ENCODE results near the gene CLIP4. TPM values are rescaled to one million over a fixed set of nuclear protein-coding genes. Genes with fewer than 3 reads are reported as not detected.

The CLIP4 gene
- polyA plus RNA-seq, 1 experiment = 38.8 TPM

DNA sequence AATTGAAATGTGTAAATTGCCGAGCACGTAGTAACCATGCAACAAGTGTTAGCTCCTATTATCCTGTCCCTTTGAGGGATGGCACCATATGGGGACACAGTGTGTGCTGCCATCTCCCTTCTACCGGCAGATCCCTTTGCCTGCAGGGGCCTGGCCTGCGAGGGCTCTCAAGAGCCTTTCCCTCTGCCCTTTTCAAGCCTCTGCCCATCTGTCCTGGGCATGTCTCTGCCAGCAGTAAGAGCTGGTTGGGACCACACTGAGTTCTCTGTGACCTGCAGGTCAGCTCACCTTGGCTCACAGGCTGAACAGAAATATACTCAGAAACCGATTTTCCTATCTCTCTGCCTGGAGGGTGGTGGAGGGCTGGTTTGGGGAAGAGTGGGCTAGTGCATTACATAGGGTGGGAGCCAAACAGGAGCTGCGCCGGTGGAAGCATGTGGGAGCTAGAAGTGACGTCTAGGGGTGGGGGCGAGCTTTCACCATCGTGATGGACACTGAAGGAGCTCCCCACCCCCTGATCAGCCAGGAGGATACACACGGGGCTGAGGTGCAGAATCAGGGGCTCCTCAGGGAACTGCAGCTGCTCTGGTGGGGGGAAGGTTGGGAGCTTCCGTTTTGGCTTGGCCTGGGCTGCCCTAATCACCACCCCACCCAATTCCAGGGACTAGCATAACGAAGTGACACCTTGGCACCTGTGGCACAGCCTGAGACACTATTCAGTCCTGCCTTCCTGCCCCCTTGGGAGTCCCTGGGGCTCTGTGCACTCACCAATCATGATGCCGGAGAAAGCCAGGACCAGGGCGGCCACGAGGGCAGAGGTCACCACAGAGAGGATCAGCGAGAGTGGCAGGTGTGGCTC is 109.7 kb downstream of the CLIP4 start:
- H3K4me3 ChIP-seq (ENCODE audit: low read depth, low read length) = no peak overlapping the region
- no peak for DNase-seq (ENCODE audit: low read depth)
- CTCF ChIA-PET = interaction anchor here (0.8 to 3.3 kb wide), 3 partner anchors 10 to 616 kb away, joined by 3 to 9 read pairs (median 7); no protein-coding TSS in a partner anchor
- H3K36me3 ChIP-seq (ENCODE audit: control insufficient read depth, insufficient read depth, low read length) = no peaks in the 10 kb centered on the region
- peaks cover 5% of the 10 kb centered on the region for H3K27me3 ChIP-seq (ENCODE audit: control insufficient read depth, insufficient read depth, low read length)
- POLR2A ChIA-PET = no interaction called here
- no peak for TF ChIP-seq CTCF (IDR thresholded peaks at IDR 0.05; ENCODE audit: insufficient read depth, low read depth, low read length)

DNA sequence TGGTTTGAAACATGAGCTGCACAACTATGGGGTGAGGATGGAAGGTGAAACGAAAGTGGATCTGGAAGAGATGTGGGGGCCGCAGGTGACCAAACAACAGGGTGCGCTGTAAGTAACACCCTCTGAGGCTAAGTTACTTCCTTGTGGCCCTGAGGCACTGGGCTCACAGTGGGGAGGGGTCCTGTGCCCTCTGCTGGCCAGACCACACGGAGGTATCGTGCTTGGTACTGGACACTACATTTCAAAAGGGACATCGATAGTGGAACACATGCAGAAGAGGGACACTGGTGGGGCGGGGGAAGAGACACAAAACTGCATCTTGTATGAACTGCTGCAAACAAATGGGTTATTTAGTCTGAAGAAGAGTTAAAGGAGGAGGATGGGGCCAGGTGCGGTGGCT is 110.6 kb downstream of the CLIP4 start:
- no peak for DNase-seq (ENCODE audit: low read depth)
- CTCF ChIA-PET = interaction anchor here (3.3 kb wide), 1 partner anchor 13 kb away, joined by 9 read pairs; no protein-coding TSS in a partner anchor
- peaks cover 8% of the 10 kb centered on the region for H3K27me3 ChIP-seq (ENCODE audit: control insufficient read depth, insufficient read depth, low read length)
- no peak for TF ChIP-seq CTCF (IDR thresholded peaks at IDR 0.05; ENCODE audit: insufficient read depth, low read depth, low read length)
- H3K4me3 ChIP-seq (ENCODE audit: low read depth, low read length) = no peak overlapping the region
- H3K36me3 ChIP-seq (ENCODE audit: control insufficient read depth, insufficient read depth, low read length) = no peaks in the 10 kb centered on the region
- POLR2A ChIA-PET = no interaction called here

- POLR2A ChIA-PET = no interaction called here
- TF ChIP-seq CTCF (IDR thresholded peaks at IDR 0.05; ENCODE audit: insufficient read depth, low read depth, low read length) = no peak
- no peak overlapping the region for H3K4me3 ChIP-seq (ENCODE audit: low read depth, low read length)
- peaks cover 8% of the 10 kb centered on the region for H3K27me3 ChIP-seq (ENCODE audit: control insufficient read depth, insufficient read depth, low read length)
- H3K36me3 ChIP-seq (ENCODE audit: control insufficient read depth, insufficient read depth, low read length) = no peaks in the 10 kb centered on the region
- no peak for DNase-seq (ENCODE audit: low read depth)
- CTCF ChIA-PET = no interaction called here
Observed at GRCh38 chr2:29226375-29226774, 111.2 kb downstream of the CLIP4 start.

DNA sequence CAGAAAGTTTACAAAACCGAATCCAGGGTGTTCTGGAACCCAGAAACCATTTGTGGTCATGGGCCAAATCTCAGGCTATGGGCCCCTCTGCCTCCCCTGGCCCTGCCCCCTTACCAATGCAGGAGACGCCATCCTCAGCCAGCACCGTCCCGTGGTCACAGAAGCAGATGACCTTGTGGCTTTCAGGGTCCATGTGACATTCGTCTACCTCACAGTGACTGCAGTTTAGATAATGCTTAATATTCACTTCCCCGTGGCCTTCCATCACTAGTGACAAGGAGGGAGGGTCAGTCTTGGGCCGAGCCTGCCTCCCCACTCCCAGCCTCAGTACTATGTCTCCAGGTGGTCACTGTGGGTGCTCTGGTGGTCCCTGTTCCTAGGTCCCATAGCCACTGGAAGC is 111.6 kb downstream of the CLIP4 start:
- CTCF ChIA-PET = no interaction called here
- TF ChIP-seq CTCF (IDR thresholded peaks at IDR 0.05; ENCODE audit: insufficient read depth, low read depth, low read length) = no peak
- POLR2A ChIA-PET = no interaction called here
- Histone ChIP-seq H3K36me3 (ENCODE audit: control insufficient read depth, insufficient read depth, low read length) (no peaks in the 10 kb centered on the region), H3K27me3 (ENCODE audit: control insufficient read depth, insufficient read depth, low read length) (peaks cover 8% of the 10 kb centered on the region), H3K4me3 (ENCODE audit: low read depth, low read length) (no peak overlapping the region)
- DNase-seq (ENCODE audit: low read depth) = no peak

DNA sequence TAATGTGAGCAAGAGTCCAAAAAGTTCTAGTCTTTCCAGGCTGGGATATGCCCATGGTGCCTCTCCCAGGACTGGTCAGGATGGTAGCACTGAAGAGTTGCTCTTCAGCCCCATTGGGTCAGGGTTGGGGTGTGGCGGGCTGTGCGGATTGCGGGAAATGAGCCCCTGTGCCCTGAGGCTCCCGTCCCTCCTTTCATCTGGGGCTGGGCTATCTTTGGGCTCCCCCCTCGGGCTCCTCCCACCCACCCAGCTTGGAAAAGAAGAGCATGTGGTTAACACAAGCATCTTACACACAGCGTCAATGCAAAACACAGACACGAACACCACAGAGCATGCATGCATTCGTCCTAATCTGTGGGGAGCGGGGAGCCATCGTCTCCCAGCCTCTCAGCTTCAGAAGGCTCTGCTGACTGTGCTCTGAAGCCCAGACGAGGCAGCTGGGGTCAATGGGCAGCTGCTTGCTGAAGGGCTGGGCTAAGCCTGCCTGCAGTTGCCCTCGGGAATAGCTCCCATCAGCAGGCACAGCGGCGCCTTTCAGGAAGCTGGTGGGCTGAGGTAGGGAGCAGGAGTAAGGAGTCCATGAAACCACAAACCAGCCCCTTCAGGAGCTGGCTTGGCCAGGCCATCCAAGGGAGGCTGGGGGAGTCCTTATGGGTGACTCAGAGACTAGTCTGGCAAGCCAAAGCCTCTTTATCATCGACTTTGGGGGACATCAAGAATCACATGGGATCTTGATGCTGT is 112.9 kb downstream of the CLIP4 start:
- POLR2A ChIA-PET = interaction anchor here (0.6 kb wide), 1 partner anchor 281 kb away, joined by 7 read pairs; no protein-coding TSS in a partner anchor
- TF ChIP-seq CTCF (IDR thresholded peaks at IDR 0.05; ENCODE audit: insufficient read depth, low read depth, low read length) = no peak
- Histone ChIP-seq H3K27me3 (ENCODE audit: control insufficient read depth, insufficient read depth, low read length) (peaks cover 8% of the 10 kb centered on the region), H3K36me3 (ENCODE audit: control insufficient read depth, insufficient read depth, low read length) (no peaks in the 10 kb centered on the region), H3K4me3 (ENCODE audit: low read depth, low read length) (no peak overlapping the region)
- DNase-seq (ENCODE audit: low read depth) = no peak
- CTCF ChIA-PET = interaction anchor here (0.9 to 1.3 kb wide), 3 partner anchors 13 to 20 kb away, joined by 3 read pairs; no protein-coding TSS in a partner anchor
